Prostate gland (tissue), 2 donors: ENCODE data around the gene PTPN18. TPM values are rescaled to one million over a fixed set of nuclear protein-coding genes. Genes with fewer than 3 reads are reported as not detected.

ENCODE experiments used
- DNase-seq: peaks from one replicate; pipeline ENCODE4 v3.0.0-alpha.2; 2019; ENCODE audit warnings: low spot score
- H3K27ac ChIP-seq, 2 donors: fragments of 200-600 bp; sonication (generic); 2 replicates each; pipeline ENCODE4 v1.5.1; 2017 to 2019
- H3K27me3 ChIP-seq: fragments of 200-600 bp; sonication (generic); replicated peaks from 2 replicates; pipeline ENCODE4 v1.5.1; 2019; ENCODE audit not compliant: insufficient read depth
- H3K36me3 ChIP-seq, 2 donors: fragments of 200-600 bp; sonication (generic); 1 replicate in 1 of 2; 2 replicates in 1 of 2; pipeline versions ENCODE4 v1.5.1 to v1.8.1; 2017 to 2019
- H3K4me1 ChIP-seq: fragments of 200-600 bp; sonication (generic); replicated peaks from 2 replicates; pipeline ENCODE4 v1.5.1; 2019
- H3K4me3 ChIP-seq, 2 donors: fragments of 200-600 bp; sonication (generic); 2 replicates each; pipeline ENCODE4 v1.5.1; 2017 to 2019
- H3K9me3 ChIP-seq: fragments of 200-600 bp; sonication (generic); 2 replicates; pipeline ENCODE4 v1.5.1; 2017
- POLR2A ChIP-seq: fragments of 450-650 bp; IDR thresholded peaks from one replicate; pipeline ENCODE4 v1.6.1; 2016; ENCODE audit warnings: antibody characterized with exemption, mild to moderate bottlenecking
- POLR2AphosphoS5 ChIP-seq: sonication (generic); formaldehyde crosslinking; IDR thresholded peaks from one replicate; pipeline ENCODE4 v1.6.1; 2017; ENCODE audit warnings: antibody characterized with exemption
- whole genome bisulfite sequencing: methylation state at CpG from one replicate; pipeline ENCODE4 v1.1.5; 2018; 5-methylcytosine and 5-hydroxymethylcytosine counted together
- intact Hi-C: fragments of 100-400 bp; cut with DNase I; formaldehyde crosslinking; loops from one replicate; pipeline ENCODE4 v1.14.2; 2022
- total RNA-seq, 2 donors: library from RNA; depleted of rRNA; stranded (reverse); fragments of >200 nt; gene quantifications; one replicate each; pipeline ENCODE4 v1.1.0, GENCODE V29; 2016
- TF ChIP-seq, protein P1 (sequence below), 4 experiments: fragments of 200-600 bp in 2 of 4; fragments of 450-650 bp in 2 of 4; sonication (generic) in 2 of 4; IDR thresholded peaks; 1 replicate in 3 of 4; 2 replicates in 1 of 4; pipeline ENCODE4 v1.5.1; 2016 to 2019; ENCODE audit warnings: antibody characterized with exemption in 4 of 4, mild to moderate bottlenecking in 2 of 4, moderate library complexity in 2 of 4

PTPN18 gene
- total RNA-seq, 2 donors from 2014 or later, result 37.1 to 93.6 TPM

DNA sequence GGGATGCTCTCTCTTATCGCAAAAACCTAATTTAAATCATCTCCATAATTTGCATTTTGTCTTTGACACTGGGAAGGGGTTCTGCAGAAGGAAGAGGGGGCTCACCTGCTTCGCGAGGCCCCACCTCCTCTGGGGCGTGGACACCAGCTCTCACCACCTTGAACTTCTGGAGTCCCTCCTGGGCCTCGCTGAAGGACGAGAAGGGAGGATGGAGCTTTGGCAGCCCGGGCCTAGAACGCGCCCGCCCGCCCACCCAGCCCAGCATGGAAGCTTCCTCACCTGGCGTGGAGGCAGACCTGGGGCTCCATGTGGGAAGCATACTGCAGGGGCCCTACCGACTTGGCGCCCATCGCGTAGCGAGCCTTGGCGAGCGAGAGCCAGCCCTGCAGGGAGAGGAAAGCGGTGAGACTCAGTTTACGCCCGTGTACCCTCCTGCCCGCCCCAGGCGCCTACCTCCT is 14.3 kb upstream of the PTPN18 start:
- DNase-seq, result no peak
- no peaks in the 10 kb centered on the region for H3K4me1 ChIP-seq
- no peaks in the 10 kb centered on the region for H3K9me3 ChIP-seq
- peak overlapping the region; percentile 91 to 92 for H3K27ac ChIP-seq
- peak overlapping the region; percentile 71 for H3K4me3 ChIP-seq
- H3K36me3 ChIP-seq, result peaks cover 12% of the 10 kb centered on the region in 2 donors
- no peaks in the 10 kb centered on the region for H3K27me3 ChIP-seq
- intact Hi-C loops, result loop anchor here (2.0 to 10.0 kb wide), 2 partner anchors 161 to 753 kb away; partner anchors contain the start of genes FAM168B and SMPD4
- TF ChIP-seq POLR2AphosphoS5 (no peak), POLR2A (no peak)
- TF ChIP-seq, protein P1, sequence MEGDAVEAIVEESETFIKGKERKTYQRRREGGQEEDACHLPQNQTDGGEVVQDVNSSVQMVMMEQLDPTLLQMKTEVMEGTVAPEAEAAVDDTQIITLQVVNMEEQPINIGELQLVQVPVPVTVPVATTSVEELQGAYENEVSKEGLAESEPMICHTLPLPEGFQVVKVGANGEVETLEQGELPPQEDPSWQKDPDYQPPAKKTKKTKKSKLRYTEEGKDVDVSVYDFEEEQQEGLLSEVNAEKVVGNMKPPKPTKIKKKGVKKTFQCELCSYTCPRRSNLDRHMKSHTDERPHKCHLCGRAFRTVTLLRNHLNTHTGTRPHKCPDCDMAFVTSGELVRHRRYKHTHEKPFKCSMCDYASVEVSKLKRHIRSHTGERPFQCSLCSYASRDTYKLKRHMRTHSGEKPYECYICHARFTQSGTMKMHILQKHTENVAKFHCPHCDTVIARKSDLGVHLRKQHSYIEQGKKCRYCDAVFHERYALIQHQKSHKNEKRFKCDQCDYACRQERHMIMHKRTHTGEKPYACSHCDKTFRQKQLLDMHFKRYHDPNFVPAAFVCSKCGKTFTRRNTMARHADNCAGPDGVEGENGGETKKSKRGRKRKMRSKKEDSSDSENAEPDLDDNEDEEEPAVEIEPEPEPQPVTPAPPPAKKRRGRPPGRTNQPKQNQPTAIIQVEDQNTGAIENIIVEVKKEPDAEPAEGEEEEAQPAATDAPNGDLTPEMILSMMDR (IDR thresholded peaks at IDR 0.05), result no peak
- WGBS, result 1% methylated on average over 24 of the region's 24 CpGs

DNA sequence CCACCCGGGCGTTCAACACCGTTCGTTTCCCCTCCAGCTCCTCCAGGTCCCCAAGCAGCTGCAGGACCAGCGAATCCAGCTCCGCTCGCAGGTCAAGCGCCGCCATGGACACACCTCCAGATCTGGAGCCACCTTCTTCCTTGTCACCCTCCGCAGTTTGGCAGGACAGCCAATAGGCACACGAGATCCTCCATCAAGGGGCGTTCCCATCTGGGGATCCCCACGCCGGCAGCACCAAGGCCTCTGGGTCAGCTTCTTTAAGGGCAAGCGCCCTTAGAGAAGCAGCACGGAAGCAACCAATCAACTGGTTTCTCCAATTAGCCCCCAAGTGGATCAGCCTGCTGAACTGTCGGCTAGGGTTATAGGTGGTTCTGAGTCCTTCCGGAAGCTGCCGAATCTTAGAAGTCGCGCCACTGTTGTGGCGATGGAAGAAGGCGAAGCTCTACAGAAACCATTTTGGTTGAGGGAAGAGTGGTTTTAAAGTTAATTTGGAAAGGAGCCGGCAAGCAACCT is 13.8 kb upstream of the PTPN18 start:
- no peaks in the 10 kb centered on the region for H3K27me3 ChIP-seq
- peak; percentile 76 for TF ChIP-seq POLR2AphosphoS5
- TF ChIP-seq POLR2A, result peak; percentile 75
- TF ChIP-seq, protein P1 (IDR thresholded peaks at IDR 0.05), result no peak
- H3K4me3 ChIP-seq, result peak overlapping the region; percentile 71
- intact Hi-C loops, result loop anchor here (2.0 to 10.0 kb wide), 2 partner anchors 161 to 753 kb away; partner anchors contain the start of genes FAM168B and SMPD4
- peak overlapping the region; percentile 91 to 92 for H3K27ac ChIP-seq
- no peaks in the 10 kb centered on the region for H3K9me3 ChIP-seq
- H3K36me3 ChIP-seq, result peaks cover 12% of the 10 kb centered on the region in 2 donors
- H3K4me1 ChIP-seq, result no peaks in the 10 kb centered on the region
- WGBS, result 0% methylated on average over 24 of the region's 24 CpGs
- DNase-seq, result peak; percentile 93

DNA sequence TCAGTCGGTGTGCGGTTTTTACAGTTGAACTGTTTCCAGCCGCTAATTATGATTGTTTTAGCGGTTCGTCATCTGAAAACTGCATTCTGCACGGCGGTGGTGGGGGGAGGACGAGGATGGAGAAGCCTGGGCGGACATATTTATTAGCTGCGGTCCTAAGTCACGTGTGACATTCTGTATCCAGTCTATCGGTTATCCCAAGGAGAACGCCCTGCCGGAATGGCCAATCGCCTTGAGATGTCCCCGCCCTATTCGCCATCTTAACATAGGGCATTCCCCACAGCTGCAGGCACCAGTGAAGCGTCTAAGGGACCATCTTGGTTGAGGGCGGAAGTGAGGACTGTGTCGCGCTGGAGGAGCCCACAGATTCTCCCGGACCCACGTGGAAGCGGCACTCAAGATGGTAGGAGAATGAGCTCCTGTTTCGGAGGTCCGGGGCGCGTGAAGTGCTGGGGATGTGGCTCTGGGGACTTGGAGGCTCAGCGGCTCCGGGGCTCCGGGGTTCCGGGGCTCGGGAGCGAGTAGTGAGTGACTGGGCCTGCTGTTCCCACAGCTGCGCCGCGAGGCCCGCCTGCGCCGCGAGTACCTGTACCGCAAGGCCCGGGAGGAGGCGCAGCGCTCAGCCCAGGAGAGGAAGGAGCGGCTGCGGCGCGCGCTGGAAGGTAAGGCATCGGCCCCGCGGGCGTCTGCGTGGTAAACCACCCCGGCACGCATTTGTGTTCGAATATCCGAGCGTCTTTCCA is 13.2 kb upstream of the PTPN18 start, which contains the start of gene IMP4:
TSS of gene IMP4 (plus strand) at position 365 of the 743 bp plus-strand sequence. CDS start at position 401, 36 bp downstream.
- Histone ChIP-seq H3K4me3 (peak within 1 kb of the TSS; percentile 71), H3K27me3 (no peaks in the 10 kb centered on the region), H3K9me3 (no peaks in the 10 kb centered on the region), H3K36me3 (peaks cover 12% of the 10 kb centered on the region in 2 donors), H3K4me1 (no peaks in the 10 kb centered on the region), H3K27ac (peak within 1 kb of the TSS; percentile 91 to 92)
- intact Hi-C loops, result loop anchor here (2.0 to 10.0 kb wide), 2 partner anchors 162 to 752 kb away; partner anchors contain the start of genes FAM168B and SMPD4
- WGBS, result under 1% methylated on average over 48 of the region's 60 CpGs
- TF ChIP-seq POLR2AphosphoS5, result peak; percentile 96
- TF ChIP-seq, protein P1 (IDR thresholded peaks at IDR 0.05), result peak in 3 of 4 experiments; percentile 11 to 50 (median 48)
- TF ChIP-seq POLR2A, result peak; percentile 7
- DNase-seq, result peak; percentile 99

DNA sequence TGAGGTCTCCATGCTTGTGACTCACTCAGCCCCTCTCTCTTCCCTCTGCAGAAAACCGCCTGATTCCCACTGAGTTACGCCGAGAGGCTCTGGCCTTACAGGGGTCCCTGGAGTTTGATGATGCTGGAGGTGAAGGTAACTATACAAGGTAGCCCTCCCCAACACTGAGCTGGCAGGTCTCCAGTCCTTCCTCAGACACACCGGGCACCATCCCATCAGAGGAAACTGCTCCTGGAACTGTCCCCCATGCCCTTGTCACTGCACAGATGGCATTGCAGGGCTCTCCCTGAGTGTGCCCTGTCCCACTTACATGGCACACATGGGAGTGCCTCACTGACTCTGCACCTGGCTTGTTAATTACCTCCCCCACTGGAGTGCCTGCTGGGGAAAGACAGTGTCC is 11.3 kb upstream of the PTPN18 start:
- WGBS, result 100% methylated on average over 3 of the region's 4 CpGs
- intact Hi-C loops, result loop anchor here (10.0 kb wide), 1 partner anchor 750 kb away; the partner anchor contains the start of gene FAM168B
- no peaks in the 10 kb centered on the region for H3K27me3 ChIP-seq
- H3K27ac ChIP-seq, result no peak overlapping the region
- H3K36me3 ChIP-seq, result peaks cover 12% of the 10 kb centered on the region in 2 donors
- TF ChIP-seq POLR2A (no peak), POLR2AphosphoS5 (no peak)
- TF ChIP-seq, protein P1 (IDR thresholded peaks at IDR 0.05), result no peak
- no peaks in the 10 kb centered on the region for H3K9me3 ChIP-seq
- H3K4me1 ChIP-seq, result no peaks in the 10 kb centered on the region
- H3K4me3 ChIP-seq, result no peak overlapping the region
- no peak for DNase-seq
